ENCODE results near the gene KCNIP3.
"Not testable (repeated sequence)": the region's sequence is repeated elsewhere in the genome, so short reads cannot be mapped to it uniquely, and the experiment has no call there.

KCNIP3 gene

DNA sequence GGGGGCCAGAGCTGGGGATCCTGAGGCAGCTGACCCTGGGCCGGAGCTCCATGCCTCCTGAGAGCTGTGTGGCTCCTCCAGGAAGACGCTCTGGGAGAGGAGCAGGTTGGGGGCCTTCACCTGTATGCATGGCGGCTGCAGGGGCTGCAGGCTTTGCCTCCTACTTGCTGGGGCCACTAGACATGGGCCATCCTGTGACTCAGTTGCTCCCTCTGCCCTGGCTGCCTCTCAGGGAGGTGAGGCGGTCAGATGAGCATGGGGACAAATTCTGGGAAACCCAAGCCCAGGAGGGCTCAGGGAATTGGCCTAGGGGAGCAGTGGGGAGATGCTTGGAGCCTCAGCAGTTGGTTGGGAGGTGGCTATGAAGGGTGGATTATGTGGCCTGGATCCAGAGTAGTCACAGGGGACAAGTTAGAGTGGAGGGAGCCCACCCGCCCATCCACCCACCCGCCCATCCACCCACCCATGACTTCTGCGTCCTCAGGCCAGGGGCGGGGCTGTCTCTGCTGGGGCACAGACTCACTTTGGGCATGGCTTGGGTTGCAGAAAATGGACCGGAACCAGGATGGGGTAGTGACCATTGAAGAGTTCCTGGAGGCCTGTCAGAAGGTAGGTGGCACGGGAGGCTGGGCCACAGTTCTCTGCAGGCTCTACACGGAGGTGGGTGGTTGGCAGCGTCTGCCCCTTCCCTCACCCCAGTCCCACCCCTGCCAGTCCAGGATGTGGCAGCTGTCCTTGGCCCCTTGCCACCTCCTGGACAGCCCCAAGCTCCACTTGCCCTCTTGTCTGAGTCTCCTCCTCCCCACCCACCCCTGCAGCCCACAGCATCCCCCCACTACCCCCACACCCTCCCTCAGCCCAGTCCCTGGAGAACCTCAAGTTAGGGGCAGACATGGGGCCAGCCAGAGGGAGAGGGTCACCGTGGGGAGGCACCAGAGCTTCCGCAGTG lies 85.8 kb downstream of the KCNIP3 start:
- DNase-seq (ENCODE audit: extremely low read depth in 1 of 2, low read depth in 1 of 2): no peak

DNA sequence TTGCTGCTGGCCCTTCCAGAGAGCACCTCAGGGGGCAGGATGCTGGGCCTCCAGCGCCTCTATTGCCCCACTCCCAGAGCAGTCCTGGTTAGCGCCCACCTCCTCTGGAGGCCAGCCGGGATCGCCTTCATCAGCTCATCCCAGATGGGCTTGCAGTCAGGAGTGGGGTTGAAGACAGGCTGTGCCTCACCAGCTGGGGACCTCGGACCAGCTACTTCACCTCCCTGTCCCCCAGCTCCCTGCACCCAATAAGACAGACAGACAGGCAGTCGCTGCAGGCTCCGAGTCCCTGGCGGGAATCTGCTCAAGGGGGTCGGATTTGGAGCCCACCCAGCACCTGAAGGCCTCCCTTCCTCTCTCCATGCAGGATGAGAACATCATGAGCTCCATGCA lies 86.5 kb downstream of the KCNIP3 start:
- no peak for DNase-seq (ENCODE audit: extremely low read depth in 1 of 2, low read depth in 1 of 2)

DNA sequence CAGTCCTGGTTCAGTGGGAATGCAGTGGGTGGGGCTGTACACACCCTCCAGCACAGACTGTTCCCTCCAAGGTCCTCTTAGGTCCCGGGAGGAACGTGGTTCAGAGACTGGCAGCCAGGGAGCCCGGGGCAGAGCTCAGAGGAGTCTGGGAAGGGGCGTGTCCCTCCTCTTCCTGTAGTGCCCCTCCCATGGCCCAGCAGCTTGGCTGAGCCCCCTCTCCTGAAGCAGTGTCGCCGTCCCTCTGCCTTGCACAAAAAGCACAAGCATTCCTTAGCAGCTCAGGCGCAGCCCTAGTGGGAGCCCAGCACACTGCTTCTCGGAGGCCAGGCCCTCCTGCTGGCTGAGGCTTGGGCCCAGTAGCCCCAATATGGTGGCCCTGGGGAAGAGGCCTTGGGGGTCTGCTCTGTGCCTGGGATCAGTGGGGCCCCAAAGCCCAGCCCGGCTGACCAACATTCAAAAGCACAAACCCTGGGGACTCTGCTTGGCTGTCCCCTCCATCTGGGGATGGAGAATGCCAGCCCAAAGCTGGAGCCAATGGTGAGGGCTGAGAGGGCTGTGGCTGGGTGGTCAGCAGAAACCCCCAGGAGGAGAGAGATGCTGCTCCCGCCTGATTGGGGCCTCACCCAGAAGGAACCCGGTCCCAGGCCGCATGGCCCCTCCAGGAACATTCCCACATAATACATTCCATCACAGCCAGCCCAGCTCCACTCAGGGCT lies 87.9 kb downstream of the KCNIP3 start:
- DNase-seq (ENCODE audit: extremely low read depth in 1 of 2, low read depth in 1 of 2): no peak

DNA sequence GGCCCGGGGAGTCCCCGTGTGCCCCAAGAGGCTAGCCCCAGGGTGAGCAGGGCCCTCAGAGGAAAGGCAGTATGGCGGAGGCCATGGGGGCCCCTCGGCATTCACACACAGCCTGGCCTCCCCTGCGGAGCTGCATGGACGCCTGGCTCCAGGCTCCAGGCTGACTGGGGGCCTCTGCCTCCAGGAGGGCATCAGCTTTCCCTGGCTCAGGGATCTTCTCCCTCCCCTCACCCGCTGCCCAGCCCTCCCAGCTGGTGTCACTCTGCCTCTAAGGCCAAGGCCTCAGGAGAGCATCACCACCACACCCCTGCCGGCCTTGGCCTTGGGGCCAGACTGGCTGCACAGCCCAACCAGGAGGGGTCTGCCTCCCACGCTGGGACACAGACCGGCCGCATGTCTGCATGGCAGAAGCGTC lies 88.4 kb downstream of the KCNIP3 start:
- no peak for DNase-seq (ENCODE audit: extremely low read depth in 1 of 2, low read depth in 1 of 2)

DNA sequence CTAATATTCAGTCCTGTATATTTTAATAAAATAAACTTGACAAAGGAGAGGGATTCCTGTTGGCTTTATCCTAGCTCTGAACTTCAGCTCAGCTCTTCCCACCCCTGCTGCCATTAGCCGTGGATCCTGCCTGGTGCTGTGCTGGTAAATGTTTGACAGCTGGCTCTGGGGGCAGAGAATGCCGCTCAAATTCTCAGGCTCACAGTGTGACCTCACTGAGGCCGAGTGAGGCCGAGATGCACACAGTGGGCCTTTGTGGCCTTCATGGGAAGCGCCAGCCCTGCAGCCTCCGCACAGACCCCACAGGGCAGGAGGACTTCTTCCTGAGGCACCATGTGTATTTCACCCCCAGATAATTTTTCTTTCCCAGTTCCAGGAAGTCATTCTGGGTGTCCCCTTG lies 88.9 kb downstream of the KCNIP3 start:
- no peak for DNase-seq (ENCODE audit: extremely low read depth in 1 of 2, low read depth in 1 of 2)

DNA sequence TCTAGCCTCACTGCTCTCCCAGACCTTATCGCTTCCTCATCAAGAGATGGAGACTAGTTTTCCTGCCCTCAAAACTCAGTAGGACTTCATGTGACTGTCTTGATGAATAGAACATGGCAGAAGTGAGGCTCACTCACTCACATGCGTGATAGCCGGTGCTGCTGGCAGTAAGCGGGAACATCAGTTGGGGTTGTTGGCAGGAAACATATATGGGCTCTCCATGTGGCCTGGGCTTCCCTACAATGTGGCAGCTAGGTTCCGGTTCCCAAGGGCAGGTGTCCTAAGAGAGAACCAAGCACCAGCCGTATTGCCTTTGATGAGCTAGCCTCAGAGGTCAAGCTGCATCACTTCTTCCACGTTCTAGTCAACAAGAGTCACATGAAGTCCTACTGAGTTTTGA lies 90.2 kb downstream of the KCNIP3 start:
- no peak for DNase-seq (ENCODE audit: extremely low read depth in 1 of 2, low read depth in 1 of 2)

DNA sequence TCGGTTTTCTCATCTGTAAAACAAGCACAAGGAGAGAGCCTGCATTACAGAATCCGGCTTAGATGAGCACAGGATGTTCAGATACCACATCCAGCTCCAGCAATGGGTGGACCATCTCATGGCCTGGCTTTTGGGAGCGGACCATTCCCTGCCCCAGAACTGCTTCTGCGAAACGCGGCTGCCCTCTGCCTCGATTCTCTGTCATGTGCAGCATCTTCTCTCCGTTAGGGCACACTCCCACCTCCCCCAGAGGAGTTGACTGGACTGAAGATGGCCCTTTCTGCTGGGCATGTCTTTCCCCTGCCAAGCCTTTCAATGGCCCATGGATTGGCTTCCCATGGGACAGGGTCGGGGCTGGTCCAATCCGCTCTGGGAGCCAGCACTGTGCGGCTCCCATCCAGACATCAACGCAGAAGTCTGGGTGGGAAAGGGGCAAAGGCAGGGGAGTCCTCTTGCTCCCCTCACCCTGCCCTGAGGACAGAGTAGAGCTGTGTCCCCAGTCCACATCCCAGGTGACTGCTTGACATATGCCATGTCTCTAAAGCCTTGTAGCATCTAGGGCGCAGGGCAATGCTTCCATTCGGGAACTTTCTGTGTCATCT lies 91.0 kb downstream of the KCNIP3 start:
- DNase-seq (ENCODE audit: extremely low read depth in 1 of 2, low read depth in 1 of 2): no peak

DNA sequence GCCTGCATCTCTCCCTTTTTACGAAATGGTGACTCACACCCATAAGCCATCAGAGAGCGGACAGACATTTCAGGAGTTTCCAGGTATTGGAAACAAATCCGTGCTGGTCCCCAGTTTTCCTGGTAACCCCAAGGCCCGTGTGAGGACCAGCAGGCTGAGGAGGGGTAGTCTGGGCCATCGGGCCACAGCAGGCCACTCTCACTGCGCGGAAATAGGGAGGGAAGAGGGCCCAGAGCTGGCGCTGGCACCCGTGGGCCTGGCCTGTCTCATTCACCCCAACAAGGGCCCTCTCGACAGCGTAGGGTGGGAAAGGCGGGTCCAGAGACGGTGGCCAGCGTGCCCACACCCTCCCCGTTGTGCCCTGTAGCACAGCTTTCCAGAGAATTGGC lies 91.7 kb downstream of the KCNIP3 start:
- DNase-seq (ENCODE audit: extremely low read depth in 1 of 2, low read depth in 1 of 2): no peak

DNA sequence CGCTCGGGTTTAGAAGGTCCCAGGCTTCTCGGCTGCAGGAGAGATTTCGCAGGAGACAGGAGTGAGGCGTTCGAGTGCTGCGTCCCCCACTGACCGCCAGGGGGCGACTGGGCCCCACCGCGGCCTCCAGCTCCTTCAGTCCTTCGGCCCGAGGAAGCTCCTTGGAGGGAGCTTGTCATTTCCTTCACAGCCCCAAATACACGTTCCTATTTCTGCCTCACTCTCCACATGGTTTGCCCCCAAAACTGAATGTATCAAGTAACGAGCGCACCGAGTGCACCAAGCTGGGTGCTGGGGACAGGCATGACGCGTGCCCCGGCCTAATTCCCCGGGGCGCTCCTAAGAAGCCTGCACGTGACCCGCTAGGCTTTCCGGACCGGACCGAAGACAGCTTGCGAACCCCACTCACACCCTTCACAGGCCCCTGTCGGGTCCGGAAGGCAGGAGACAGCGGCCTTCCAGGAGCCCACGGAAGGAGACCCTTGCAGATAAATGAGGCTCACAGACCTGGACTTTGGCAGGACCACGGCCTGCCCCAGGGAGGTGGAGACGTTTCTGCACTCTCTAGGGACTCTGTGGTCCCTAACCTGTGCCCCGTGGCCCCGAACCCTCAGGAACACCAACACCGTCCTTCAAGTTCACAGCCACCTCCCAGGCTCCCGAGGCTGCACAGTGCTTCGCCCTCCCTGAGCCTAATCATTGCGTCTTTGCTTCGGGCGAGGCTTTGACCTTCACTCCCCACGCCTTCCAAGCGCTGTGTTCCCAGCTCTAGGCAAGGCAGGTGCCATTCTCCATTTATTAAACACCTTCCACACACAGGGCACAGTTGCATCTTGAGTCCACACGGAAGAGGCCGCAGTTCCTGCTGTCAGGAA lies 92.3 kb downstream of the KCNIP3 start:
- DNase-seq (ENCODE audit: extremely low read depth in 1 of 2, low read depth in 1 of 2): peak in 1 of 2 donors; percentile 29

DNA sequence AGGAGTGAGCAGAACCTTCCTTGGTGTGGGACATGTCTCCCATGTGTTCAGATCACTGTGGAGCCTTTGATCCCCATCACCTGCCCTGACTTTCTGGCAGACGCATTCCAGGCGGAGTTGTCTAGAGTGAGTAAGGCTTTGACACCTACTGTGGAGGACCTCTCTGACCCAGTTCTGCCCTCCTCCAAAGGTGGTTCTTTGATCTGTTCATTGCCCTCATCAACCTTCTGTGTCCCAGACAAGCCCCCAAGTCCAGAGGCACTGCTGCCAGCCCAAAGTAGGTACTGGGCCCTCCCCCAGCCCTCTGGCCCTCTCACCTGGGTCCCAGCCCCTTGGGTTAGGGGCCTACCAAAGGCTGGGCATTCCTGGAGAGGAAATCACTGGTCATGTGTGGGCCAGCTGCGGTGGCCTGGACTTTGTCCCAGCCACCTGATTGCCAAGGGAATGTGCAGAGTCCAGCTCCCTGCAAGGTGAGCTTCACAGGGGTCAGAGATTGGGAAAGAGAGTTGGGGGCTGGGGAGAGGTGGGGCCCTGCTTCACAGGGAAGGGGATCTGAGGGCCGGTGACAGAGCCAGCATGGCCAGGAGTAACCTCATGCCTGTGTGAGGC lies 93.2 kb downstream of the KCNIP3 start:
- DNase-seq (ENCODE audit: extremely low read depth in 1 of 2, low read depth in 1 of 2): no peak

DNA sequence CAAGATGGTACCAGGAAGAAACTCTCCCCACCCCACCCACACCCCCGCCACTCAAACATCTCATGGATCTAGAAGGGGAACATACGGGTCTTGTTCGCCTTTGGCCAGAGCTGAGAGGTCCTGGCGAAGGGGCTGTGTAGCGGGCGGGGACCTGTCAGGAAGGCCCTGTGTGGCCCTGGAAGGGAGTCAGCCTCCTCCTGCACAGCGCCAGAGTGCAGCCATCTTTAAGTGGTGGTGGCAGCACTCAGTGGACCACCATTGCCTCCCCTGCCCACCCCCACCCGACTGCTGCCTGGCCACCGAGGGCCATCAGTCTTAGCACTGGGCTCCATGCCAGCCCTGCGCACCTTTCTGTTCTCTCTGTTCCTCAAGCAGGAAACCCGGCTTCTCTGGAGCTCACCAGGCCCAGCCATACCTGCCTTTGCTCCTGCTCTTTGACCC lies 93.8 kb downstream of the KCNIP3 start:
- DNase-seq (ENCODE audit: extremely low read depth in 1 of 2, low read depth in 1 of 2): no peak

DNA sequence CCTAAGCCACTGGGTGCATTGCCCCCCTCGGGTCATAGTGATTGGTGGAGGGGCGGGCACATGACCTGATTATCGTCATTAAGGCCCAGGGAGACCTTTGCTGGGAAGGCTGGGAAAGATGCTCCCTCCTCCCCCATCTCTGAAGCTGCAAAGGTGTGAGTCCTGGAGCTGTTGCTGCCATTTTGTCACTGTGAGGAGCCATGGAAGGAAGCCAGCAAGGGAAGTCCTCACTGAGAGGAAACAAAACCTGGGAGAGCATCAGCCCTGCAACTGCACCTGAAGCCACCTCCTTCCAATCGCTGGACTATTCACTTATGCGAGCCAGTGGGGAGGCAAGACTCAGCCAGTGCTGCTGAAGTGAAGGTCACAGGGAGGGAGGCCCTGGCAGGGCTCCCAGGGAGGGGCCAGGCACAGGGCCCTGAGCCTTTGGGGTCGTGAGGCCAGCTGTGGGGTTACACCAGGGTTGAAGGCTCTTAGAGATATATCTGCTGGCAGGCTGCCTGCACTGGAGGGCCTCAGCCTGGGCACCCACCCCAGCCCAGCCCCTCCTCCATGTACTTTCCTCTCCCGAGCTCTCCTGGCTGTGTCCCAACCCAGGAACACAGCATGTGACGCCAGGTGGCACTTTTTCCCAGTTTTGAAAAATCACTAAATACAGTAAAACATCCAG lies 94.6 kb downstream of the KCNIP3 start:
- DNase-seq (ENCODE audit: extremely low read depth in 1 of 2, low read depth in 1 of 2): no peak

DNA sequence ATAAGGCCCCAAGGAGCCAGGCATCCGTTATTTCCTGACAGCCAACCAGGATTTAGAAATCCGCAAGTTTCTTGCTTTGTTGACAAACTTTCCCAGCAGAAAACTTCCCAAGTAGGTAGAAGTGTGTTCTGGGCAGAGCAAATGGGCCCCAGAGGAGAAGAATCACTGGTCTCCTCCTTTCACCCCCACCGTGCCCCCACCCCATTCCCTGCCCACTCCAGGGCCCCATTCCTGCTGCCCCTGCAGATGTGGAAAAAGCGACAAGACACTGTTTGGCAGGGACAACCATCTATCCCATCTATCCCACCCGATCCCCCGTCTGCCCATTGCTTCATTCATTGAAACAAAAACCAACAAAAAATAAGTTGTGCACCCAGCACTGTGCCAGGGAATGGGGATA lies 95.2 kb downstream of the KCNIP3 start:
- no peak for DNase-seq (ENCODE audit: extremely low read depth in 1 of 2, low read depth in 1 of 2)

DNA sequence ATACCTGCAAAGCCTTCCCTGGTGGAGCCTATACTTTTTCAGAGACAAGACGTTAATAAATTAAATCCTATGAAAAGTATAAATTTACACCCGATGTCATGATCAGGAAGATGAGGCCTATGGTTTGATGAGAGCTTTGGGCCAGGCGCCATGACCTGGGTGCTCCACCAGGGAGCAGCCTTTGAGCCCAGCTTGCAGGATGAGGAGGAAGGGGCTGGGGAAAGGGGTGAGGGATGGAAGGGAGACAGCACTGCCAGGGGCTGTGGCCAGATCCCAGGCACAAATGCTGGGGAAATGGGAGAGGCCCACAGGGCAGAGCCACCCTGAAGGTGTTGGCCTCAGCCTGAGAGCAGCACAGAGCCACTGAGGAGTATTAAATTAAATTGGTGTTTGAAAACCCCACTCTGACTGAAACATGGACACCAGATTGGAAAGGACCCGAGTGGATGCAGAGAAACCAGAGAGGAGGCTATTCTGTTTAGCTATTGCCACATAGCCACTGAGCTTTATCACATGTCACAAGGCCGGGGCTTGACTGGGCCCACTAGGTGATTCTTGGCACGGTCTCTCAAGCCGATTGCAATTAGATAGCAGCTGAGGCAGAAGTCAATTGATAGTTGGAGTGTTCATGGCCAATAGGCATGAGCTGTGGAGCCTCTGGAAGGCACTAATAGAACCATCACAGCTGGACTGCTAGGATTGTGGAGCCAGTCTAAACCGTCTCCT lies 95.7 kb downstream of the KCNIP3 start:
- DNase-seq (ENCODE audit: extremely low read depth in 1 of 2, low read depth in 1 of 2): no peak

DNA sequence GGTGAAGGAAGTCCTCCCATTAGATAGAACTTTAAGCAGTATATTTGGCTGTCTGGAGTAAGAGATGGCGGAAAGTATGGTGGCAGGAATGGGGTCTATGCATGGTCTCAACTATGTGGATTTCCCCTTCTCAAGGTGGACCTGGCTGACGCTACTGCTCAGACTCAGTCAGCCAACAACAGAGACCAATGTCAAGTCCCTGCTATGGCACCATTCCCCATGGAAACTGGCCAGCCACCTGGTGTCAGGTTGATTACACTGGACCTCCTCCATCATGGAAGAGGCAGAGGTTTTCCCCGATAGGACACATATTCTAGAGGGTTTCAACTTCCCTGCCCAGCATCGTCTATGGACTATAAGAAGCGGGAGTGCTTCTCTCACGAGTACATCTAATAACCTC lies 96.8 kb downstream of the KCNIP3 start:
- no peak for DNase-seq (ENCODE audit: extremely low read depth in 1 of 2, low read depth in 1 of 2)

DNA sequence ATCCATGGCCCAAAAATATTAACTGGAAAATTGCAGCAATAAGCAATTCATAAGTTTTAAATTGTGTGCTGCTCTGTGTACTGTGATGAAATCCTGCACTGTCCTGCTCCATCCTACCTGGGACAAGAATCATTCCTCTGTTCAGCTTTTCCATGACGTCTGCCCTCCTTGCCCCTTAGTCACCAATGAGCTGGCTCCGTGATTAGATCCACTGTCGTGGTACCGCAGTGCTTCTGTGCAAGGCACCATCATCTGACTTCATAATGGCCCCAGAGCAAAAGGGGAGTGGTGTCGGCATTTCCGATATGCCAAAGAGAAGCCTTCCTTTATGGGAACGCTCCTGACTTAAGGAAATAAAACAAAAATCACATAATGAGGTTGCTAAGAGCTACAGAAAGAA lies 101.9 kb downstream of the KCNIP3 start:
- DNase-seq (ENCODE audit: extremely low read depth in 1 of 2, low read depth in 1 of 2): no peak

DNA sequence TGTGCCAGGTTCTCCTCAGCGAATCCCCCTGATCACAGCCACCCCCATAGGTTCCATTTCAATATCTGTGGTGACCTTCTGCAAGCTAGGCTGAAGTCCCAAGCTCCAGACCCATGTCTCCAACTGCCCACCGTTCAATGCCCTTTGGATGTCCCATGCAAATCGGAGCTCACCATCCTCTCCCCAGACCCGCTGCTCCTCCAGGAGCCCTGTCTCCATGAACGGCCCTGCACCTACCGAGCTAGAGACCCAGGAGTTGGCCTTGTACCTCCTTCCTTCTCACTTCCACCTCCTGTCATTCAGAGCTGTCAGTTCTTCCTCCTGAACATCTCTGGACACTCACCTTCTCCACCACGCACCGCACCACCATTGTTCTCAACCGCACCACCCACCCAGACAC lies 104.3 kb downstream of the KCNIP3 start:
- no peak for DNase-seq (ENCODE audit: extremely low read depth in 1 of 2, low read depth in 1 of 2)

DNA sequence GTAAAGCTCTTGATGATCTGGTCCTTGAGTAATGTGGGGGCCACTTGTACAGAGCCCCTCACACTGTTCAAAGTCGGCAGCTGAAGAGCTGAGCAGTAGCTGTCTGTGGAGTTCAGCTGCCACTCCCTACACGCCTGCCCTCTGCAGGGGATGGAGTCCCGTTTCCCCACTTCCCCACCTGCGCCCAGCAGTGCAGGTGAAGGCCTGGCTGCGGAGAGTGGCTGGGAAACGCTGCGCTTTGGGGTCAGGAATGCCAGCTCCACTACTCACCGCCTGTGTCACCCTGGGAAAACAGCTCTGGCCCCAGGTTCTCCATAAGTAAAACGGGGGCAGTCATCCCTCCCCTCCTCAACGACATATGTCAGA lies 104.8 kb downstream of the KCNIP3 start:
- DNase-seq (ENCODE audit: extremely low read depth in 1 of 2, low read depth in 1 of 2): not testable (repeated sequence)
